Breast epithelium (tissue), 3 donors: ENCODE measurements around the gene MRC2.

Source experiments
- POLR2A ChIP-seq: fragments of 450-650 bp; IDR thresholded peaks from one replicate; pipeline ENCODE4 v1.6.1; 2016; ENCODE audit warnings: antibody characterized with exemption, mild to moderate bottlenecking, moderate library complexity
- POLR2AphosphoS5 ChIP-seq, 3 donors: sonication (generic); formaldehyde crosslinking; IDR thresholded peaks; one replicate each; pipeline ENCODE4 v1.6.1; 2017; ENCODE audit warnings: antibody characterized with exemption in 3 of 3

- TF ChIP-seq POLR2A (no peak), POLR2AphosphoS5 (IDR thresholded peaks at IDR 0.05) (no peak)
These were observed 79.9 kb downstream of the MRC2 start for GRCh38 chr17:62707425-62707739.
